Activated T-cell treated with anti-CD3 and anti-CD28 coated beads, Interleukin-2, amount 50 U/mL, for 1 hour (primary cell): Measurements from ENCODE around the gene BTG4.
A peak's percentile ranks its signal among the peaks of the same experiment; 100 is the strongest.

Experiments
- DNase-seq: peaks from one replicate; pipeline ENCODE4 v3.0.0-alpha.2; 2020

The BTG4 gene

GRCh38 chr11:111452817-111453552 is 59.2 kb downstream of the BTG4 start:
- DNase-seq = no peak

GRCh38 chr11:111452146-111452545 is 60.0 kb downstream of the BTG4 start:
- no peak for DNase-seq

- DNase-seq = no peak
These were observed 61.5 kb downstream of the BTG4 start for GRCh38 chr11:111450480-111451320.

- DNase-seq = no peak
These were observed 62.3 kb downstream of the BTG4 start for GRCh38 chr11:111449696-111450479.

- DNase-seq = no peak
These were observed 63.2 kb downstream of the BTG4 start for GRCh38 chr11:111448831-111449557.

GRCh38 chr11:111448414-111448813 is 63.8 kb downstream of the BTG4 start:
- DNase-seq = no peak

- DNase-seq = no peak
These were observed 64.3 kb downstream of the BTG4 start for GRCh38 chr11:111447931-111448330.

GRCh38 chr11:111447112-111447471 is 65.1 kb downstream of the BTG4 start:
- no peak for DNase-seq

- peak; percentile 60 for DNase-seq
These were observed 65.6 kb downstream of the BTG4 start for GRCh38 chr11:111446404-111447111.

- DNase-seq = no peak
These were observed 66.6 kb downstream of the BTG4 start for GRCh38 chr11:111445586-111445985.
